Mesenchymal stem cell (in vitro differentiated cells and primary cell): ENCODE data around the gene TXNRD3.

Experiments
- DNase-seq: peaks from one replicate; pipeline ENCODE4 v3.0.0-alpha.2; 2013
- H2AFZ ChIP-seq: one replicate; pipeline ENCODE4 v1.6.1; 2013; ENCODE audit warnings: low read depth, mild to moderate bottlenecking, control low read depth, inconsistent platforms, low read length, moderate library complexity
- H2AK5ac ChIP-seq: 2 replicates; pipeline ENCODE4 v1.6.1; 2013; ENCODE audit warnings: low read length, moderate library complexity, mild to moderate bottlenecking, inconsistent platforms; ENCODE audit not compliant: severe bottlenecking
- H2BK120ac ChIP-seq: one replicate; pipeline ENCODE4 v1.6.1; 2013; ENCODE audit warnings: low read depth, mild to moderate bottlenecking, inconsistent platforms, low read length, moderate library complexity
- H2BK12ac ChIP-seq, 2 experiments: one replicate each; pipeline ENCODE4 v1.6.1; 2013; ENCODE audit warnings: inconsistent platforms in 2 of 2, low read length in 2 of 2, mild to moderate bottlenecking in 2 of 2, moderate library complexity in 2 of 2, control low read depth in 1 of 2
- H2BK15ac ChIP-seq: one replicate; pipeline ENCODE4 v1.6.1; 2013; ENCODE audit warnings: mild to moderate bottlenecking, low read depth, inconsistent platforms; ENCODE audit not compliant: poor library complexity, severe bottlenecking
- H2BK5ac ChIP-seq: 2 replicates; pipeline ENCODE4 v1.6.1; 2013; ENCODE audit warnings: low read depth, mild to moderate bottlenecking, low read length, control low read depth, inconsistent platforms; ENCODE audit not compliant: poor library complexity, severe bottlenecking
- H3K14ac ChIP-seq, 2 experiments: one replicate each; pipeline ENCODE4 v1.6.1; 2013; ENCODE audit warnings: inconsistent platforms in 2 of 2, low read length in 2 of 2, control low read depth in 1 of 2, mild to moderate bottlenecking in 1 of 2, moderate library complexity in 1 of 2
- H3K18ac ChIP-seq, 2 experiments: one replicate each; pipeline ENCODE4 v1.6.1; 2013; ENCODE audit warnings: inconsistent platforms in 2 of 2, low read length in 2 of 2, control low read depth in 1 of 2, low read depth in 1 of 2, mild to moderate bottlenecking in 1 of 2
- H3K23ac ChIP-seq, 2 experiments: one replicate each; pipeline ENCODE4 v1.6.1; 2013; ENCODE audit warnings: inconsistent platforms in 2 of 2, low read length in 2 of 2, mild to moderate bottlenecking in 2 of 2, moderate library complexity in 2 of 2, control low read depth in 1 of 2
- H3K27ac ChIP-seq: 2 replicates; pipeline ENCODE4 v1.5.1; 2013; ENCODE audit warnings: mild to moderate bottlenecking, moderate library complexity, low read length, control low read depth, inconsistent platforms; ENCODE audit not compliant: poor library complexity, severe bottlenecking
- H3K27me3 ChIP-seq, 2 experiments: 2 replicates each; pipeline versions ENCODE4 v1.6.1 to v1.7.0; 2013; ENCODE audit warnings: low read length in 2 of 2, mild to moderate bottlenecking in 2 of 2, moderate library complexity in 2 of 2, control low read depth in 1 of 2, inconsistent platforms in 1 of 2; ENCODE audit not compliant: control insufficient read depth in 1 of 2, insufficient read depth in 1 of 2
- H3K36me3 ChIP-seq, 2 experiments: 2 replicates each; pipeline versions ENCODE4 v1.6.1 to v1.7.0; 2013; ENCODE audit warnings: low read length in 2 of 2, control low read depth in 1 of 2, inconsistent platforms in 1 of 2, low read depth in 1 of 2, mild to moderate bottlenecking in 1 of 2; ENCODE audit not compliant: insufficient read depth in 2 of 2, control insufficient read depth in 1 of 2
- H3K4ac ChIP-seq, 2 experiments: one replicate each; pipeline ENCODE4 v1.6.1; 2013; ENCODE audit warnings: inconsistent platforms in 2 of 2, low read length in 2 of 2, mild to moderate bottlenecking in 2 of 2, moderate library complexity in 2 of 2, control low read depth in 1 of 2, low read depth in 1 of 2
- H3K4me1 ChIP-seq: 2 replicates; pipeline ENCODE4 v1.6.1; 2013; ENCODE audit warnings: low read depth, low read length, control low read depth; ENCODE audit not compliant: control insufficient read depth, insufficient read depth
- H3K4me2 ChIP-seq: 2 replicates; pipeline ENCODE4 v1.6.1; 2013; ENCODE audit warnings: low read length, mild to moderate bottlenecking, inconsistent platforms; ENCODE audit not compliant: poor library complexity, severe bottlenecking
- H3K4me3 ChIP-seq, 2 experiments: 2 replicates each; pipeline versions ENCODE4 v1.5.1 to v1.7.0; 2013; ENCODE audit warnings: low read length in 2 of 2, mild to moderate bottlenecking in 2 of 2, control low read depth in 1 of 2, low read depth in 1 of 2; ENCODE audit not compliant: insufficient read depth in 1 of 2
- H3K79me1 ChIP-seq: replicated peaks from 2 replicates; pipeline ENCODE4 v1.6.1; 2013; ENCODE audit warnings: mild to moderate bottlenecking, control low read depth, low read length, inconsistent platforms; ENCODE audit not compliant: poor library complexity, severe bottlenecking
- H3K9ac ChIP-seq: 2 replicates; pipeline ENCODE4 v1.7.0; 2013; ENCODE audit warnings: mild to moderate bottlenecking, low read length, moderate library complexity
- H3K9me3 ChIP-seq: 2 replicates; pipeline ENCODE4 v1.7.0; 2013; ENCODE audit warnings: mild to moderate bottlenecking, low read length; ENCODE audit not compliant: control insufficient read depth
- H4K8ac ChIP-seq: one replicate; pipeline ENCODE4 v1.6.1; 2013; ENCODE audit warnings: inconsistent platforms, mild to moderate bottlenecking, low read length, moderate library complexity
- H4K91ac ChIP-seq: one replicate; pipeline ENCODE4 v1.6.1; 2013; ENCODE audit warnings: mild to moderate bottlenecking, low read length, inconsistent platforms
- WGBS: methylation state at CpG from one replicate; pipeline ENCODE4 v1.1.7; 2013; ENCODE audit warnings: mixed read lengths; 5-methylcytosine and 5-hydroxymethylcytosine counted together

TXNRD3 gene

GRCh38 chr3:126567696-126568438 lies 87.1 kb downstream of the TXNRD3 start:
- Histone ChIP-seq H3K23ac (no peak overlapping the region), H2BK15ac (no peak overlapping the region), H2AK5ac (no peak overlapping the region), H2BK12ac (no peak overlapping the region), H3K79me1 (no peaks in the 10 kb centered on the region), H3K4ac (no peak overlapping the region), H2BK120ac (no peak overlapping the region), H3K9ac (no peak overlapping the region), H2AFZ (no peak overlapping the region), H3K4me3 (no peak overlapping the region), H3K4me1 (peaks cover 3% of the 10 kb centered on the region), H4K8ac (no peak overlapping the region), H3K18ac (no peak overlapping the region), H3K4me2 (no peak overlapping the region), H2BK5ac (no peak overlapping the region), H3K27me3 (peaks cover 32 to 41% of the 10 kb centered on the region in 2 experiments), H3K36me3 (no peaks in the 10 kb centered on the region), H4K91ac (no peak overlapping the region), H3K14ac (no peak overlapping the region), H3K27ac (no peak overlapping the region), H3K9me3 (peaks cover under 1% of the 10 kb centered on the region)
- DNase-seq, result no peak
- WGBS, result 63% methylated on average over 10 of the region's 10 CpGs

- H3K9ac ChIP-seq, result no peak overlapping the region
- H3K4ac ChIP-seq, result no peak overlapping the region
- no peak overlapping the region for H4K91ac ChIP-seq
- DNase-seq, result no peak
- H2BK120ac ChIP-seq, result no peak overlapping the region
- no peak overlapping the region for H3K27ac ChIP-seq
- H3K4me3 ChIP-seq, result no peak overlapping the region
- H2AK5ac ChIP-seq, result no peak overlapping the region
- H3K79me1 ChIP-seq, result no peaks in the 10 kb centered on the region
- WGBS, result 46% methylated on average over 1 of the region's 2 CpGs
- H3K4me1 ChIP-seq, result no peaks in the 10 kb centered on the region
- H3K36me3 ChIP-seq, result no peaks in the 10 kb centered on the region
- H3K18ac ChIP-seq, result no peak overlapping the region
- no peak overlapping the region for H4K8ac ChIP-seq
- H2BK12ac ChIP-seq, result no peak overlapping the region
- H2BK15ac ChIP-seq, result no peak overlapping the region
- H3K4me2 ChIP-seq, result no peak overlapping the region
- H3K9me3 ChIP-seq, result peaks cover 9% of the 10 kb centered on the region
- H3K14ac ChIP-seq, result no peak overlapping the region
- no peak overlapping the region for H3K23ac ChIP-seq
- peaks cover 18 to 38% of the 10 kb centered on the region in 2 experiments for H3K27me3 ChIP-seq
- no peak overlapping the region for H2AFZ ChIP-seq
- no peak overlapping the region for H2BK5ac ChIP-seq
Measured at GRCh38 chr3:126562737-126563276, 92.1 kb downstream of the TXNRD3 start.

GRCh38 chr3:126558336-126559071 lies 96.4 kb downstream of the TXNRD3 start, which contains the start of gene C3orf22:
Gene C3orf22, minus strand, starts transcription at chr3:126558932. Its CDS starts 5,542 bp downstream, at chr3:126553390.
- no peak within 1 kb of the TSS for H3K4ac ChIP-seq
- 84% methylated on average over 9 of the region's 9 CpGs for WGBS
- H3K9ac ChIP-seq, result no peak within 1 kb of the TSS
- H2BK120ac ChIP-seq, result no peak within 1 kb of the TSS
- no peaks in the 10 kb centered on the region for H3K4me1 ChIP-seq
- peaks cover 8 to 22% of the 10 kb centered on the region in 2 experiments for H3K27me3 ChIP-seq
- no peak within 1 kb of the TSS for H2BK5ac ChIP-seq
- no peak within 1 kb of the TSS for H3K4me3 ChIP-seq
- no peak for DNase-seq
- H3K79me1 ChIP-seq, result no peaks in the 10 kb centered on the region
- H3K27ac ChIP-seq, result no peak within 1 kb of the TSS
- no peak within 1 kb of the TSS for H4K8ac ChIP-seq
- peak within 1 kb of the TSS in 1 of 2 experiments; percentile 63 for H3K23ac ChIP-seq
- no peak within 1 kb of the TSS for H2AFZ ChIP-seq
- H2AK5ac ChIP-seq, result no peak within 1 kb of the TSS
- H3K18ac ChIP-seq, result no peak within 1 kb of the TSS
- no peak within 1 kb of the TSS for H2BK15ac ChIP-seq
- peaks cover 9% of the 10 kb centered on the region for H3K9me3 ChIP-seq
- no peaks in the 10 kb centered on the region for H3K36me3 ChIP-seq
- no peak within 1 kb of the TSS for H3K4me2 ChIP-seq
- H3K14ac ChIP-seq, result peak within 1 kb of the TSS in 1 of 2 experiments; percentile 56
- no peak within 1 kb of the TSS for H2BK12ac ChIP-seq
- no peak within 1 kb of the TSS for H4K91ac ChIP-seq

GRCh38 chr3:126557761-126558160 lies 97.2 kb downstream of the TXNRD3 start:
- Histone ChIP-seq H2BK15ac (no peak overlapping the region), H2BK120ac (no peak overlapping the region), H3K27me3 (peaks cover 11 to 23% of the 10 kb centered on the region in 2 experiments), H3K9ac (no peak overlapping the region), H2BK5ac (no peak overlapping the region), H3K4me1 (no peaks in the 10 kb centered on the region), H4K91ac (no peak overlapping the region), H3K23ac (no peak overlapping the region), H3K9me3 (peaks cover 8% of the 10 kb centered on the region), H3K18ac (peak overlapping the region in 1 of 2 experiments; percentile 29), H2AK5ac (no peak overlapping the region), H3K4me3 (no peak overlapping the region), H3K36me3 (no peaks in the 10 kb centered on the region), H3K27ac (no peak overlapping the region), H4K8ac (no peak overlapping the region), H2BK12ac (no peak overlapping the region), H3K14ac (peak overlapping the region in 1 of 2 experiments; percentile 91), H3K79me1 (no peaks in the 10 kb centered on the region), H3K4ac (no peak overlapping the region), H2AFZ (no peak overlapping the region), H3K4me2 (no peak overlapping the region)
- DNase-seq, result no peak
- 65% methylated on average over 6 of the region's 6 CpGs for WGBS
